Measurements from ENCODE around the gene SETDB1. TPM values are rescaled to one million over a fixed set of nuclear protein-coding genes. Genes with fewer than 3 reads are reported as not detected.
A peak's percentile ranks its signal among the peaks of the same experiment; 100 is the strongest.

Gene SETDB1
- total RNA-seq, 4 donors from 2014 or later = 20.5 to 39.5 (median 25.3) TPM

GRCh38 chr1:150971583-150972416 is 45.6 kb downstream of the SETDB1 start:
- no peak for DNase-seq

GRCh38 chr1:150972417-150972940 is 46.3 kb downstream of the SETDB1 start:
- peaks cover 35 to 70% (median 48%) of the 10 kb centered on the region in 3 donors for H3K4me1 ChIP-seq
- H3K27ac ChIP-seq = peak overlapping the region; percentile 7 to 96 (median 94)
- H3K36me3 ChIP-seq = peaks cover 9 to 15% (median 13%) of the 10 kb centered on the region in 3 donors
- DNase-seq = no peak
- peak overlapping the region in 3 of 4 donors; percentile 83 to 88 (median 84) for H3K4me3 ChIP-seq
- intact Hi-C loops (cut with DNase I) = no loop called here
- H3K9me3 ChIP-seq = no peaks in the 10 kb centered on the region
- H3K27me3 ChIP-seq = no peaks in the 10 kb centered on the region
- WGBS, 2 donors = 38 to 66% methylated on average over 4 of the region's 4 CpGs
- no peak for TF ChIP-seq CTCF (IDR thresholded peaks at IDR 0.05)
- no peak for TF ChIP-seq POLR2A (IDR thresholded peaks at IDR 0.05)

More at GRCh38 chr1:150971583-150972416, 45.6 kb downstream of the SETDB1 start:
- TF ChIP-seq CTCF (IDR thresholded peaks at IDR 0.05) = no peak
- TF ChIP-seq POLR2A (IDR thresholded peaks at IDR 0.05) = no peak
- intact Hi-C loops (cut with DNase I) = no loop called here
- Histone ChIP-seq H3K9me3 (no peaks in the 10 kb centered on the region), H3K27ac (peak overlapping the region; percentile 7 to 96 (median 94)), H3K27me3 (no peaks in the 10 kb centered on the region), H3K4me1 (peaks cover 28 to 64% (median 41%) of the 10 kb centered on the region in 3 donors), H3K36me3 (peaks cover 16 to 22% (median 20%) of the 10 kb centered on the region in 3 donors), H3K4me3 (peak overlapping the region in 2 of 4 donors; percentile 83 to 88)
- 81 to 85% methylated on average over 2 to 3 of the region's 6 CpGs for WGBS, 2 donors

- peaks cover under 1 to 6% (median 6%) of the 10 kb centered on the region in 3 donors for H3K36me3 ChIP-seq
- intact Hi-C loops (cut with DNase I) = no loop called here
- peaks cover 36 to 79% (median 56%) of the 10 kb centered on the region in 3 donors for H3K4me1 ChIP-seq
- no peaks in the 10 kb centered on the region for H3K27me3 ChIP-seq
- peak overlapping the region; percentile 74 to 88 (median 84) for H3K4me3 ChIP-seq
- H3K27ac ChIP-seq = peak overlapping the region; percentile 86 to 96 (median 94)
- H3K9me3 ChIP-seq = no peaks in the 10 kb centered on the region
- no peak for TF ChIP-seq CTCF (IDR thresholded peaks at IDR 0.05)
- 14 to 20% methylated on average over 10 to 11 of the region's 15 CpGs for WGBS, 2 donors
- no peak for DNase-seq
Measured at GRCh38 chr1:150973258-150973835, 47.2 kb downstream of the SETDB1 start.

GRCh38 chr1:150973836-150974579 is 47.8 kb downstream of the SETDB1 start:
- WGBS, 2 donors = 0 to 4% methylated on average over 5 to 14 of the region's 67 CpGs
- no peak for DNase-seq
- TF ChIP-seq POLR2A (IDR thresholded peaks at IDR 0.05) (no peak), CTCF (IDR thresholded peaks at IDR 0.05) (no peak)
- Histone ChIP-seq H3K36me3 (no peaks in the 10 kb centered on the region), H3K27me3 (no peaks in the 10 kb centered on the region), H3K4me1 (peaks cover 37 to 86% (median 56%) of the 10 kb centered on the region in 3 donors), H3K4me3 (peak overlapping the region; percentile 74 to 88 (median 84)), H3K9me3 (no peaks in the 10 kb centered on the region), H3K27ac (peak overlapping the region; percentile 86 to 96 (median 94))
- intact Hi-C loops (cut with DNase I) = no loop called here
